HL-60 (cell line): Measurements from ENCODE around the gene CNTN5.

ENCODE experiments used
- CTCF ChIP-seq: IDR thresholded peaks from one replicate; pipeline ENCODE4 v1.5.1; 2011; ENCODE audit warnings: low read length, control low read depth, inconsistent platforms; ENCODE audit not compliant: insufficient read depth
- GABPA ChIP-seq: IDR thresholded peaks from 2 replicates; pipeline ENCODE4 v1.6.1; 2012; ENCODE audit warnings: low read depth
- REST ChIP-seq: IDR thresholded peaks from 2 replicates; pipeline ENCODE4 v1.6.1; 2012; ENCODE audit warnings: low read depth; ENCODE audit not compliant: insufficient replicate concordance

- TF ChIP-seq CTCF = no peak
- no peak for TF ChIP-seq REST
- TF ChIP-seq GABPA = no peak
These were observed 306.8 kb downstream of the CNTN5 start for GRCh38 chr11:99327527-99327926.
